ENCODE measurements around the gene BAIAP2.

Gene BAIAP2

DNA sequence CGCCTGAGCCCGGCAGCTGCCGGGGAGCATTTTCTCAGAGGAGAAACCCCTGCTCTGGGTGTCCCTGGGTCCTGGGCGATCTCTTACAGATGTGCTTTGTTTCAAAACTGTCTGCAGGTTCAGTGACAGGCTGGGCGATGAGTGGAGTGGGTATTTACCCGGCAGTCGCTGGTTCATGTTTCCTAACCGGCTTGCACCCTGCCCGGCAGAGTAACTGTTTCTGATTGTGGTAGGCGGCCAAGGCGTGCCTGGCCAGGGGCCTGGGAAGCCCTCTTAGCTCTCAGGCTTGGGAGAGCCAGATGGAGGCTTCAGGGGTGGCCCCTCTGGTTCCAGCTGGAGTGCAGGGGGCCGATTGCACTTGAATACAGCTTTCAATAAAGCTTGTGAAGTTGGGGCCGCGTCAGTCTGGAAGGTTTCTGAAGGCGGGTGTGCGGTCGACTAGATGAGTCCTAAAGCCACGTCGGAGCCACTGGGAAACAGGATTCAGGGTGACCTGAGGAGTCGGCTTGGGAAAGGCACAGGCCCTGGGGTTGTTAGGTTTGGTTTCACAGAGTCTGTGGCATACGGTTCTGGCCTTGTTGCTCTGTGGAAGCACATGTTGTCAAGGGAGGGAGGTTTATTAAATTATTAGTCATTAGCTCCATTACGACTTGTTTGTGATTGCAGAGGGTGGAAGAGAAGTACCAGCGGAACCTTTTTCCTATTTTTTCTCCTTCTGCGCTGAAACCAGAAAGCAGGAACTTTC is 1.4 kb downstream of the BAIAP2 start:
- DNase-seq (ENCODE audit: low read depth in 2 of 2): no peak

DNA sequence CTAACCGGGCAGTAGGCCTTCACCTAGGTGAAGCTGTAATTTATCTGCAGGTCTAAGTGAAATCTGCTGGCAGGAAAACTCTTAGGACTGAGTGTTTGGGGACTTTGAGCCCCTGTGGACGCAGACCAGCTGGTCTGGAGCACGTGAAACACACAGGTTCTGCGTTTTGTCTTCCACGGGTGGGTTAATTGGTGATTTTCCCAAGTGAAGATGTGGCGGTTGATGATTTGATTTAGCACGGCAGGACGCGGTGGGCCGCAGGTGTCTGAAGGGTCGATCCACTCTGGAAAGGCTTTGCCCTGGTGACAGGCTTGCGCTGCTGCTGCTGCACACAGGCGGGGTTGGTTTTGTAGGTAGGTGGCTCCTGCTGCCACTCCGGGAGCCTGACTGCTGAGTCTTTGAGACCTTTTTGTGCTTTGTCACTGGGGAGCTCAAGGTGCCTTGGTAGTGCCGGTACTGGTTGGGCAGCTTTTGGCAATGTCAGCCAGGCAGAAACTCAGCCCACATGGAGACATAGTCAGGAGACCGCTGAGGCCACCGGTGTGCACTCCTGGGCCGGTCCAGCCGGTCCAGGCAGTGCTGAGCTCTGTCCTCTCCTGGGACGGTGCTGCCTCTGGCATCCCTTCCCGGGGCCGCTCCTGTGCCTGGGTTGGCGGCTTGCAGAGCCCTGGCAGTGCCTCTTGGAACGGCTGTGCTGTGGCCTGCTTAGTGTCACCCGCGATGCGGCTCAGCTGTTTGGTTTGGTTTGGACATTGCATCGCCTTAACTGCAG is 2.3 kb downstream of the BAIAP2 start:
- DNase-seq (ENCODE audit: low read depth in 2 of 2): no peak

DNA sequence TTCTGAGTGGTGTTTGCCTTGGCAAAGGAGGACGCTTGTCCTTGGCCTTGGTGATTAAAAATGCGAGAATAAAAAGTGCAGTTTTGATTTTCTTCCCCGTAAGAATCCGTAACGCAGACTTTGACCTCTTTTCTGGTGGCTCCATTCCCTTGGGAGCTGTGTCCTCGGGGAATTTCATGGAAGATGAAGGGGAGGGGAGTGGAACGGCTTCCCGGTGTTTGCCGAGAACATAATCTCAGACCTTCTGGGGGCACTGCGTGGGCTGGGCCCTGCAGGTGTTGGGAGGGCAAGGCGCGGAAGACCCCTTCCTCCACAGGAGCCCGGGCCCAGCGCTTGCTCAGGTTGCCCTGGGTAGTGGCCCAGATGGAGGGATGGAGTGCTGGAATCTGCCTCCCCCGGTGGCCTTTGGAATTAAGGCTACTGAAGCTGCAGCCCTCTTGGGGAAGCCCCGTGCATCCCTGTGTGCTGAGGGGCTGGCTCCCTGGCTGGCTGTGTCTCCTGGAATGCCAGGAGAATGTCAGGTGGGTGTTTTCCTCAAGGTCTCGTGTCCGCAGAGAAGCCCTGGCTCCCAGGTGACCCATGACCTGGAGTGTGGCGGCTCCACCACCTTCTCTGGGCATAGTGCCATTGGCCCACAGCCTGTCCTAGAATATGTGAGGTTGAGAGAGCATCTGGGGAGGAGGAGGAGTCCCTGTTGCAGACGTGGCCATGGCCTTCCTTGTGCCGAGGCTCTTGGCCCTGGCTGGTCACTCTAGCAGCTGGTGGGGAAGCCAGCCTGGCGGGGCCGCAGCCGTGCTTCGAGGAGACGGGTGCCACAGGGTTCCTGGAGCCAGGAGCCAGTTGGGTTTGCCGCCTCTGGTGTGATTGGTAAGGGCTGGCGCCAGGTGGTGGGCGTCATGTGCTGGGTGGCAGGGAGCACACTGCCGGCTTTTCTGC is 3.1 kb downstream of the BAIAP2 start:
- DNase-seq (ENCODE audit: low read depth in 2 of 2): no peak

DNA sequence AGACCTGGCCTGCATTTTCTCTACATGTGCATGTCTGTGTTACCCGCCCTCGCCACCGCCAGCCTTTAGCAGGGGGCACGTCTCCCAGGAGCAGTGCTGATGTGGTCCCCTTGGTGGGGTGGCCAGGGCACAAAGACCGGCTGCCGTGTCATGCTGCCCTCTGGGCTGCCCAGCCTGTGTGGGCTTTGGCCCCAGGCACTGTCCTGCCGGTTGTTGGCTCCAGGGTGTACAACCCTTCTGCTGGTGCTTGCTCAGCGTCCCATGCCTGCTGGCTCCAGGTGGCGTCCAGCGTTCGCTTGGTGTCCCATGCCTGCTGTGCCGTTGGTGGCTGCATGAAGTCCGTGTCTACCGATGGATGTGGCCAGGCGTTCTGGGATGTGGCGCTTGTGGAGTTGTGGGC is 4.1 kb downstream of the BAIAP2 start:
- DNase-seq (ENCODE audit: low read depth in 2 of 2): no peak

DNA sequence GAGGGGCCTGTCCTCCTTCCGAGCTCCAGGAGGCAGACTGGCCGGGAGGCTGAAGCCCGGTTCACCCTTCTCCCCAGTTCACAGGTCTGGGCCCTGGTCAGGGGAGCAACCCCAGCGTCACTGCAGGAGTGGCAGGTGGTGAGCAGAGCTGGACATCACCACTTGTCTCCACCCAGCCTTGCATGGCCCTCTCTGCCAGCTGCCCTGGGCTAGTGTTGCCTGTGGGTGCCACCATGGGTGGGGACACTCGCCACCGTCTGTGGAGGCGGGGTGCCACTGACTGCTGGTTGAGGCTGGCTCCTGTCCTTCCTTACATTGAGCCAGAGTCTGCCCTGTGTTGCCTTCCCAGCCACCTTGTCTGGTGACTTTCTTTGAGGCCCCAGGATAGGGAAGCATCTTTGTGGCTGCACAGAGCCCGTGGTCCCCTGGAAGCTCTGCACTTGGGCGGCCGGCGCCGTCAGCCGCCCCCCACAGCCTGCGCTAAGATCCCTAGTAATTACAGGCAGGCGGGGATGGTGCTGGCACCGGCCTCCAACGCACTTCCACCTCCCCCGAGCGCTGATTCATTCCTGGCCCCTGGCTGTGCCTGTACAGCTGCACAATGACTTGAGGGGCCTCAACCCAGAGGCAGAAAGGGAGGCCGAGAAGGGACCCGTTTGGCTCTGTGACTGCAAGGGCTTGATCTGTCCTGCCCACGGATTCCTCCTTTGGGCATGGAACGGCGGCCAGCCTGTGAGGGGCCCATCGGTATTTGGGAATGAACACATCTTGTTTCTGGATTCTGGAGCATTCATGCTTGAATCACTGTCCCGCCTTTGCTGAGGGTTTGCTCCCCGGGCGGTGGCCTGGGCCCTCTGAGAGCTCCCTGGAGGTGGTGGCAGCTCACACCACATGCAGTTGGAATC is 5.2 kb downstream of the BAIAP2 start:
- no peak for DNase-seq (ENCODE audit: low read depth in 2 of 2)

DNA sequence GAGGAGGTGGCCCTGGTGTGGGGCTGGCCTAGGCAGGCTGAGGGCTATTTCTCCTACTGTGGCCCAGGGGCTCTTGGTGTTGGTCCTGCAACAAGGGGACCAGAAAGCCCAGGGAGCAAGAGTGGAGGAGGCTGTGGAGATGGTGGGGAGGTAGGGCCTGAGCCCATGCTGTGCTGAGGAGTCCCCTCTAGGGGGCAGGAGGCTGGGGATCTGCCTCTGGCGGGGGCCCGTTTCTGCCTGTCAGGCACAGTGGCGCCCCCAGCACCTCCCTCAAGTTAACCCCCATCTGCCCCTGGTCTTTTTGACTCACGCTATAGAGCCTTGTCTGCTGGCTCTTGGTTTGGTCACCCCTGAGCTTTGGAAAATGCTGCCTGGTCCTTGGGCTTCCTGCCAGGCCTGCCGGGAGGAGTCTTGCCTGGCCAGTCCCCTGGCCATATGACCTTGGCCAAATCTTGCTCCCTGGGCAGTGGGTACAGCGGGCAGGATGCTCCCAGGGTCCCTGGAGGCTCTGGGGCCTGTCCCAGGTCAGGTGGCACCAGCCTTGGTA is 5.9 kb downstream of the BAIAP2 start:
- DNase-seq (ENCODE audit: low read depth in 2 of 2): no peak

DNA sequence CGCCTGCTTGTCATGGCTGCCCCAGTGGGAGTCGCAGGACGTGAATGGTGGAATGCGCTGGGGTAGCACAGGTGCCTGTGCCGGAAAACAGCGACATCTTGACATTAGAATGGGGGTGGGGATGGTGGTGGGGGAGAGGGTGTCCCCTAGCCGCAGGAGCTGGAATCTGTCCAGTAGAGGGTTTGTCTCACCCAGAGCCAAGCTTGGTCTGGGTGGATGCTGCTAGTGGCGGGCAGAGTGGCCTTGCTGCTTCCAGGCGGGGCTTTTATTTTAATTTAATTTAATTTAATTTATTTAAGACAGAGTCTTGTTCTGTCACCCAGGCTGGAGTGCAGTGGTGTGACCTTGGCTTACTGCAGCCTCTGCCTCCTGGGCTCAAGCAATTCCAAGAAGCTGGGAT is 7.7 kb downstream of the BAIAP2 start:
- no peak for DNase-seq (ENCODE audit: low read depth in 2 of 2)

DNA sequence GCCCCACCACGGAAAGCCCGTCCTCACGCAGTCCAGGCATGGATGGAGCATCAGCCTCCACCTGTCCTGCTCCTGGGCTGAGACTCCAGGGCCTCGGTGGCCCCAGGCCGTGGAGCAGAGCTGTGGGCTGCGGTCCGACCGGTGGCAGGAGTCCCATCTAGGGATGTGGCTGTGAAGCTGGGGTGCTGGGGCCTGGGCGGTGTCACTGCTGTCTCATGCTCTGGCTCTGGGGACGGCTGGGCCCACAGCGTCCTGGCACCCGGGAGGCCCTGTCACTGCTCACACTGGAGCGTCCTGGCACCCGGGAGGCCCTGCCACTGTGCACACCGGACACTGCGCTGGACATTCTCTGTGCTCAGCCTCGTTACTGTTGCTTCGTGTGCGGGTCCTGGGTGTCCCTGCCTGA is 8.4 kb downstream of the BAIAP2 start:
- DNase-seq (ENCODE audit: low read depth in 2 of 2): no peak

DNA sequence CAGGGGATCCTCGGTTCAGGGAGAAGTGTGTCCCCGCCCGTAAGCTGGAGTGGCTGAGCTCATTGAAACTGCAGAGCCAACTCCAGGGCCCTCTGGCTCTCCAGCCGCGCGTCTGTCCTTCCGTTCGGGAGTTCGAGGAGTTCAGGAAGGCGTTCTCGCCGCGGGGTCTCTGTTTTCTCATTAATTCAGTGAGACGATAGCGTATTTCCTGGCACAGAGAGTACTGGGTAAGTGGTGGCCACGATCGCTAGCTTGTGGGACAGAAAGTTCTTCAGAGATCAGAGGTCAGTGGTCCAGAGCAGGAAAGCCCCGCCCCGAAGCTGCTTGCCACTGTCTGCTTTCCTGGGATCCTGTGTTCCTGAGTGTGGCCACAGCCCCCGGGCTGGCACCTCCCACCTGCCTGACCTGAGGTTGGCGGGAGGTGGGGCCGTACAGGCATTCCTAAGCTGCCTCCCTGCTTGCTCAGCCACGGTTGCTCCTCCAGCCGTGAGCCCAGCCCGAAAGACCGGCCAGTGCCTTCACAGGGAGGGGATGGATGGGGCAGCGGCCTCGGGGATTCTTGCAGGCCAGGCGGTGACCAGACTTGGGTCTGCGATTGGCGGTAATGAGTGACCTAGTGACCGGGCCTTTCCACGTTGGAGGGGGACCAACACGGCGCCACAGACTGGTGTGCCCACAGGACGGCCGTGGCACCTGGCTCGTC is 8.9 kb downstream of the BAIAP2 start:
- no peak for DNase-seq (ENCODE audit: low read depth in 2 of 2)

DNA sequence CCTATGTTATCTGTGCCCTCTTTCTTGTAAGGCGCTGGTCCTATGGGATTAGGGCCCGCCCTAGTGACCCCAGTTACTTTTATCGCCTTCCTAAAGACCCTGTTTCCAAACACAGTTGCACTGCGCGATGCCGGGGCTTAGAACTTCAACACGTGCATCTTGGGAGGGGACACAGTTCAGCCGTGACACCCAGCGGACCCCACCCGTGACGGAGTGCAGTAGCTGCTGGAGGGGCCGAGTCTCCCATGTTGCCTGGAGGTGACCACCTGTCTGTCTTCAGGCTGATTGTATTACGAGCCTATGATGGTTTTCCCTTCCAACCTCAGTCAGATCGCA is 9.4 kb downstream of the BAIAP2 start:
- no peak for DNase-seq (ENCODE audit: low read depth in 2 of 2)

DNA sequence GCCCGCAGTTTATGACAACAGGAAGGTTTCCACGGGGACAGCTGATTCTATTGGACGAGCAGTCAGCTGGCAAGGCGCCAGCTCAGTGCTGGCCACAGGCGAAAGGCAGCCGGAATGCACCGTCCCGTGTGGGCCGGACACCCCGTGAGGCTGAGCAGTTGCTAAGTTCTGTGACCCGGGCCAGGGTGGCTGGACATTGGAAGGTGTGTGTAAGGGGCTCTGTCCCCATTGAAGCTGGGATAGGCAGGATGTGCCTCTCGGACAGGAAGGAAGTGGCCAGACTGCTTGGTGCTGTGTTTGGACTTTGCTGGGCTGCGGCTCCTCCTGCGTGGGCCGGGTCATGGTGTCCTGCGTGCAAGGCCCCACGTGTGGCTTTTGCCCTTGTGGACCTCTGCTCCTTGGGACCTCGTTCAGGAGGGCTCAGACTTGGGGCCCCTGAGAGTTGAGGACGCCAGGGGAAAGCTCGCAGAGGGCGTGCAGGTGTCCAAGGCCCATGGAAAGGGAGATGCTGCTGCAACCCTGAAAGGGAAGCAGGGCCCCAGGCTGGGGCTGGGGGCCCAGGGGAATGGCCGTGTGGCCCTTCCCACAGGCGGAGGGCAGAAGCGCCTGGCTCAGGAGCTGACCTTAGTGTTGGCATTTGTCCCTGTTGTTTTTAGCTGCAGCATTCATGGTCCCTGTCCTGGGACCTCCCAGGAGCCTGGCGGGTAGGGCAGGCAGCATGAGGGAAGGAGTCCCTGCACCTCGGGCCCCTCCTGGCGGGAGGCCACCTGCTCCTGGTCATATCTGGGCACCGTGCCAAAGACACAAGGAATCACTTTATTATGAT is 10.0 kb downstream of the BAIAP2 start:
- DNase-seq (ENCODE audit: low read depth in 2 of 2): no peak

DNA sequence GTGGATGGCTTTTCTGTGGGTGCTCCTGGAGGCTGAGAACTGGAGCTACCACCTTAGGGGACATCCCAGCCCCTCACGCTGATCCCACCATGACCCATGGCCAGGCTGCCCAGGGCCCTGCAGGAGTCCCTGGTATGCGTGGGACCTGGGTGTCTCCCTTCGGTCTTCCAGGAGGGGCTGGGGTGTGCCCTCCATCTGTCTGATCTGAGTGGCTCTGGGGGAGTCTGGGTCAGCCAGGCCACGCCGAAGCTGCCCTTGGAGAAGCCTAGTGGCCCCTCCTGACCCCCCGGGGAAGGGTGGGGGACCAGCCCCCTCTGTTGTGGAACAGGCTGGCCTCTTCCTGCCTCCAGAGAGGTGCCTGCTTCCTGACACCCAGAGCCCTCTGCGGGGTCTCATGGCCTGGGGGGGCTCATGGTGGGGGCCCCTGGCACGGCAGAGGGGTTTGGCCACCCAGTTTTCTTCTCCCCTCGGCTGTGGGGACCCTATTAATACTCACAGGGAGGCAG is 10.7 kb downstream of the BAIAP2 start:
- DNase-seq (ENCODE audit: low read depth in 2 of 2): no peak

DNA sequence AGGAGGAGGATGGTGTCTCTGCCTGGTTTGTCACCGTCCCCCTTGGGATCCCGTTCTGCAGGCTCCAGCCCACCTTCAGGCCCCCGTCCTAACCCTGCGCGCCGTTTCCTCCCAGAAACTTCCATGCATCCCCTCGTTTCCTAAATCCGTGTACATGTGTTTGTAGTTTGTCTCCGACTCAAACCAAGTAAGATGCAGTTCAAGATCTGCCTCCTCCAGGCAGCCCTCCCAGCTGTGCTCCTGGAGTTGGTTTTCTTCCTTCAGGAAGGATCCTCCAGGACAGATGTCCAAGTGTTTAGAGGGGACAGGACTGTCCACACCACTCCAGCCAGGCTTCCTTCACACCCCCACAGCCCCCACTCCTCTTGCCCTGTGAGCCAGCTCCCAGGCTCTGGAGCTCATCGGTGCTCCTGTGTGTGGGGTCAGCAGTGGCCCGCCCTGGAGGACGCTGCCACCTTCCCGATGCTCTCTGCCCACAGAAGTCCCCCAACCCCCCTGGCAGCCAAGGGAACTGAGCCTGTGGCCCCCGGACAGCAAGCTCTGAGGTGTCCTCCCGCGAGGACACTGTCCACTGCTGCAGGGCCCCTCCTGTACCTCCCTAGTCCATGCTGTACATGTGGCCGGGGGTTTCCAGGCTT is 11.3 kb downstream of the BAIAP2 start:
- no peak for DNase-seq (ENCODE audit: low read depth in 2 of 2)

DNA sequence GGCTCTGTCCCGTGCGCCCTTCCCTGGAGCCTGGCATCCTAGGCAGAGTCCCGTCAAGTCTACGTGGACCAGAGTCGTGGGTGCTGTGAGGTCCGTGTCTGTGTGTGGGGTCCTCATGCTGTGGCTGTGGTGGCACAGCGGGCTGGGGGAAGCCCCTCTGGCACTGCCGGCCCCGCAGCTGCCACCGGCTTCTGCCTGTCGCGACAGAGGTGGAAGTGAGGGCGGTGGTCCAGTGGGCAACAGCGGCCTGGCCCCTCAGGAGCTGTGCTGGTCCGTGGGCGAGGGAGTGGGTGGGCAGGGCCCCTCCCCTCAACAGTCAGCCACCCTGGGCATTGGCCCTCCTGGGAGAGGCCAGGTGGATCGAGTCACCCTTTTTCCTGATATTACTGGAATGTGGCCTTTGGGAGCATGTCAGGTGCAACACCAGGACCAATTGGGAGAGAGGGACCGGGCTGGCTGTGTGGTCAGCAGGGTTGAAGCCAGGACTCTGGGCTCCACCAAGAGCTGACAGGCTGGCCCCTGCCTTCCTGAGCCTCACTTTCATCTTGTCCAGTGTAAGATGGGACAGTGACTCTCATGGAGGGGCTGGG is 11.9 kb downstream of the BAIAP2 start:
- no peak for DNase-seq (ENCODE audit: low read depth in 2 of 2)

DNA sequence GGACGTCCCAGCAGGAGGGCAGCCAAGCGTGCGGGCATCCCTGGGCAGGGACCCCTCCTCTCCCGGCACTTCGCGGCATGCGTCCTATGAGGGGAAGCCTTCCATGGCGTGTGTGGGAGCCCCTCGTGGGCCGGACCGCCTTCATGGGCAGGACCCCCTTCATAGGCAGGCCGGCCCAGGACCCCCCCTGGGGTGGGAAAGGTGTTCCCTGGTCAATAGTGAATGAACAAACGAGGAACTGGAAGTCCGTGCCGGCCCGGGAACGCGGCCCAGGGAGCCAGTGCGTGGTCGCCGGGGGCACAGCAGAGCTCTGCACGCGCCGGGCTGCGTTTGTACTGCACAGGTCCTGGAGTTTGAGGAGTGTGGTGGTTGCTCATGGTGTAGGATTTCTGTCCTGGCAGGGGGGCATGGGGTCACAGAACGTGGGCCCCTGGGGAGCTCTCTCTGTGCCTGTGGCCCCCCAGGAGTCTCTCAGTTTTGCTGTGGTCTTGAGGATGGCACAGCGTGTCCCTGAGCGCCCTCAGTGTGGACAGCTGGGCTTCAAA is 13.9 kb downstream of the BAIAP2 start:
- no peak for DNase-seq (ENCODE audit: low read depth in 2 of 2)

DNA sequence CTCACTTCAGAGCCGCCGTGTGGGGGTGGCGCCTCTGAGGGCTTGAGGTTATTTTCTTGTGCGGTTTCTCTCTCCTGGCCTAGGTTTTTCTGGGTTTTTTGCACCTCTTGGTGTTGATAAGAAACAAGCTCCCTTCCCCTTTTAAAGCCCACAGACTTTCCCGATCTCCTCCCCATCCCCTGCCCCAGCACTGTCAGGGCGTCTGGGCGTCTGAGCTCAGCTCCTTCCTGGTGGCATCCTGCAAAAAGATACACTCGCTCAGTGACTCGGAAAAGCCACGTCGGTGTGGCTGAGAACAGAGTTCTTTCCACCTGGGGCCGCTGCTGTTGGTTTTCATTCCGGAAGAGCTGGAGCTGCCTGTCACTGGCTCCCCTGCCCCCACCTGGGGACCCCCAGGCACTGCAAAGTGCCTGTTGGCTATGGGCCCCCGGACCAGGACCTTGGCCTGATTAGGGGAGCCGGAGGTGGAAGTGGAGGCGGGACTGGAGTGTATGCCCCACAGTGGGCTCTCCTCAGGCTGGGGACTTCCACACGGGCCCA is 14.5 kb downstream of the BAIAP2 start:
- no peak for DNase-seq (ENCODE audit: low read depth in 2 of 2)

DNA sequence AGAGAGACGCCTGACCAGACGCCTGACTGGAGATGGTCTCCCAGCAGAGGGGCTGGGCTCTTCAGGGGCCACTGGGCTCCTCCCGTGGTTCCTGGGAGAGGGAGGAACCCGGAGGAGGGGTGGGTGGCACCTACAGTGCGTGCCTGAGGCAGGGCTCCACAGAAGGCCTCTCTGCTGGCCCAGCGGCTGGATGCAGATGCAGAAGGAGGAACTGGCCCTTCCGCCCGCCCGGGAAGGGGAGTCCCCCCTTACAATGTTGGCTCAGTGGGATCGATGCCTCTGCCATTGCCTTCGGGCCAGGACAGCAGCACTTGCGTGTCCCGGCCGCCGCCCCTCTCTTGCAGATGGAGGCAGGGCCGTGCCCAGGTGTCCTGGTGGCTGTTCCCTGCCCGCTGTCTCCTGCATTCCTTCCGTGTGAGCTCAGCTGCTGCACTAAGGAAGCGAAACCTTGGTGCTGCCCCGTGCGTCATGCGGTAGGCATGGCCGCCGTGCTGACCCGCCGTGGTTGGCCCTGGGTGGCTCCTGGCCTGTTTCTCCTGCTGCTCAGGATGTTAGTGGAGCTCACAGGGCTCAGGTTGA is 15.1 kb downstream of the BAIAP2 start:
- DNase-seq (ENCODE audit: low read depth in 2 of 2): no peak

Measured in stimulated activated CD8-positive, alpha-beta memory T cell treated with anti-CD3 and anti-CD28 coated beads, Interleukin-2, amount 100 ng/mL, for 48 hours (primary cell).